ENCODE measurements around the gene SELPLG.
"Not testable (repeated sequence)": the region's sequence is repeated elsewhere in the genome, so short reads cannot be mapped to it uniquely, and the experiment has no call there.

The SELPLG gene

DNA sequence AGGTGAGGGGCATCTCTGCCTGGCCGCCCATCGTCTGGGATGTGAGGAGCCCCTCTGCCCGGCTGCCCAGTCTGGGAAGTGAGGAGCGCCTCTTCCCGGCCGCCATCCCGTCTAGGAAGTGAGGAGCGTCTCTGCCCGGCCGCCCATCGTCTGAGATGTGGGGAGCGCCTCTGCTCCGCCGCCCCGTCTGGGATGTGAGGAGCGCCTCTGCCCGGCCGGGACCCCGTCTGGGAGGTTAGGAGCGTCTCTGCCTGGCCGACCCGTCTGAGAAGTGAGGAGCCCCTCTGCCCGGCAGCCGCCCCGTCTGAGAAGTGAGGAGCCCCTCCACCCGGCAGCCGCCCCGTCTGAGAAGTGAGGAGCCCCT is 22.1 kb upstream of the SELPLG start:
- not testable (repeated sequence) for DNase-seq (ENCODE audit: low spot score)

DNA sequence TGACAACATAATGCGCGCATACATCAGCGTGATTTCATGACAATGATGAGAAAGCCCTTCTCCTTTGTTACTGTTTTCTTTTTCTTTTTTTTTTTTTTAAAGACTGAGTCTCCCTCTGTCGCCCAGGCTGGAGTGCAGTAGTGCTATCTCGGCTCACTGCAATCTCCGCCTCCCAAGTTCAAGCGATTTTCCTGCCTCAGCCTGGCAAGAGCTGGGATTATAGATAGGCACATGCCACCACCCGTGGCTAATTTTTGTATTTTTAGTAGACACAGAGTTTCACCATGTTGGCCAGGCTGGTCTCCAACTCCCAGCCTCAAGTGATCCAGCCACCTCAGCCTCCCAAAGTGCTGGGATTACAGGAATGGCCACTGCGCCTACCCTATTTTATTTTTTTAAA is 20.9 kb upstream of the SELPLG start:
- not testable (repeated sequence) for DNase-seq (ENCODE audit: low spot score)

DNA sequence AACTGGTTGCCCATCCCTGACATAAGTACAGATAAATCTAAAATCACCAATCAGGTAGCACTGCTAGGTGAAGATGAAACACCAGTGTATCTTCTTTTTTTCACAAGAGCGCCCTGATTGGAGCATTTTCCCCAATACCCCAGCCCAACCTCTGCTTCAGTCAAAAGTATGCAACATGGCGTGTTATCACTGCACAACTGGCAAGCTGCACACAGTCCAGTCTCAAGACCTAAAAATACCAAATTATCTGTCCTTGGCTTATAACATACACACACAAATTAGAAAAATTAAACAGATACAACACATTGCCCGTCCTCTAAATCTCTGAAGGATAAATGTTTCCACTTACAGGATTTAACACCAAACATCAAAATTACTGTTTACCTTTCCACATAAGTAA is 20.2 kb upstream of the SELPLG start:
- no peak for DNase-seq (ENCODE audit: low spot score)

DNA sequence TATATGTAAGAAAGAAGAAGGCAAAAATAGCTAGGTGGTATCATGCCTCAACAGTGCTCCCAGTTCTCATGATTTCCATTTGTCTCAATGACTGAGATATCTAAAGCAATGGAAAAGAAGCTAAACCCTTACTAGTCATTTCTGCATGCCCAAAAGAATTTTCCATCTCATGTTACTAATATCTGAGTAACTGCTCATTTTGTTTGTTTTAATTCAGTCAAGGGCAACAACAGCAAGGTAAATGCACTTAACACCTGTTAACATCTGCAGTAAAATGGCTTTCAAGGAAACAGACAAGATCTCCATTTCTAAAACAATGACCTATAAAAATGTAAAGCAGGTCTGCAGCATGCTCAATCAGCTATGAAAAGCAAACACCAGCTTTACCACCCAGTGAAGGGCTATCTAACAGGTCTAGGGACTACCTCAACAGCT is 19.4 kb upstream of the SELPLG start:
- DNase-seq (ENCODE audit: low spot score) = no peak

DNA sequence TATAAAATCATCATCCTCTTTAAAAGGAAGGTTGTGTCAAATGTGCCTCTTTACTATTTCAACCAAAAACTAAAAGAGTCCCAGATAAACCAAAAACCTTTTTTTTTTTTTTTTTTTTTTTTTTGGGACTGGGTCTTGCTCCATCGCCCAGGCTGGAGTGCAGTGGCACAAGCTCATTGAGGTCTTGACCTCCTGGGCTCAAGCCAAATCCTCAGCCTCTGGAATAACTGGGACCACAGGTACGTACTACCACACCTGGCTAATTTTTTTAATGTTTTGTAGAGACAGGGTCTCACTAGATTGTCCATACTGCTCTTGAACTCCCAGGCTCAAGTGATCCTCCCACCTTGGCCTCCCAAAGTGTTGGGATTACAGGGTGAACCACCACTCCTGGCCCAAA is 16.4 kb upstream of the SELPLG start:
- no peak for DNase-seq (ENCODE audit: low spot score)

DNA sequence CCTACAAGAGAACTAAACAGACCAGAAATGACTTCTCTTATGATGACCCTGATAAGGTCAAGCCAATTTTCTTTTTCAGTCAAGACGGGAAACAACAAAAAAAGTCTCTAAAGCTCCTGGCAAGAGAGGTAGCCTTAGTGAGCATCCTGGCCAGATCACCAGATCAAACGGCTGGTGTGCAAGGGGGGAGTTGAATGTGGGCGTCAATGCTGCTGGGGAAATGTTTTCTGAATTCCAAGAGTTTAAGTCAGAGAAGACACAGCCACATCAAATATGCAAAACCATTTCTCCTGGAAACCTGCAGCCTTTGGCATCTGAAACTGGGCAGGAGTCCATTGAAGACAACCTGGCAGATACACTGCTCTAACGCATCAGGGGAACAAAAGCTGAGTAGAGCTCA is 16.0 kb upstream of the SELPLG start:
- DNase-seq (ENCODE audit: low spot score) = no peak

DNA sequence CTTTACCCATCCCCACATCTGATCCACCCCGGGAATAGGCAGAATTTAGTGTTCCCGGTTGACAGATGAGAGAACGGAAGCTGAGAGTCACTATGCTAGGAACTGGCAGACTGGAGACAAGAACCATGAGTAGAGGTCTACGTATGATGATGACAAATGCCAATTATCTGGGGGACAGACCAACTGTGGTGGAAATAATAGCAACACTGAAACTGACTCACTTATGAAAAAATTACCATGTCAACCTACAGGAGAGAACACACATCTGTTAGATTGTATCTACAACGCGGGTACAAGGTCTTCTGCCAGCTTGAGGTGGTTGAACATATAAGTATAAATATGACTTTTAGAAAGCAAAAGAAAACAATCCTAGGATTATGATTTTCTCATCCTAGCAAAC is 15.4 kb upstream of the SELPLG start:
- DNase-seq (ENCODE audit: low spot score) = no peak

DNA sequence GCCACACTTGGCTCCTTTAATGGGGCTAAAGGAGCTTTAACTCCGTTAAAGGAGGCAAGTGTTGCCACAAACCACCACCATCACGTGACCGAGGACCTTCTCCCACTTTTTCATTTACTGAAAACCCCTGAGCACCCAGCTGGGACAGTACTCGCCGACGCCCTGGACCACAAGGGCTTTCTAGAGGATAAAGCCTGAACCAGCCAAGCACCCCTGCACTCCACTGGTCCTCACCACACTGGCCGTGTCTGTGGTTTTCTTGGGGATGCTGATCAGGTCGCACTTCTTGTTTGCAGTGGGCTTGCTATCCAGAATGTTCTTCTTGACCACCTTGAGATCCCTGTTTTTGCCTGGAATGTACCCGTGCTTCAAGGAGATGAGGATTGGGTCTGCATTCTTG is 14.7 kb upstream of the SELPLG start:
- DNase-seq (ENCODE audit: low spot score) = no peak

DNA sequence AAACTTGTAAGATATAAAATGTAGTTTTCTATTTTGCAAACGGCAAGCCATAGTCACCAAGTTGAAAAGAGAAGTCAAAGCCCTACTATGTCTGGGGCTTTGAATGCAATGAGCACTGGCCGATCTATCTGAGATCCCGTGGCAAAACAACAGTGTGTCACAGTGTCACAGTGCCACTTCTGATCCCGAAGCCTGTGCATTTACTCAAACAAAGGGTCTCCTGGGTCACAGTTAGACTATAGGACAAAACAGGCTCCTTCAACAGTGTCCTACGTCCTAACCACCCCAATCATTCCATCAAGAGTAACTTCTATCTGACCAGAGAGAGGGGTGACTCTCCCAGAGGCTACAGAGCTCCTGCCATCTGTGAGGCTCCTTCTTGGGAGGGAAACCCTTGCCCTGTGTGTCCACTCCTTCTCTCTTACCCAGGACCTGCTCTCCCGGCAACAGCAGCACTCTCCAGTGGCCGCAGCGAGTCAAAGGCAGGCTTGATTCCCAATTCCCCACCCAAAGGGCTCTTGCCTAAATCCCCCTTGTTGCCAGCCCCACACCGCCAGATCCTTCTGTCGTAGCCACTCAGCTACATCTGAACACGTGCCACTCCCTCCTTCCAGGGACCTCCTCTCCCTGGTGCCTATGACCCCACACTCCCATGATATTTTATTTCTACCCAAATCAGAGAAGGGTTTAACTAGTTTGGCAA is 14.0 kb upstream of the SELPLG start:
- DNase-seq (ENCODE audit: low spot score) = no peak

DNA sequence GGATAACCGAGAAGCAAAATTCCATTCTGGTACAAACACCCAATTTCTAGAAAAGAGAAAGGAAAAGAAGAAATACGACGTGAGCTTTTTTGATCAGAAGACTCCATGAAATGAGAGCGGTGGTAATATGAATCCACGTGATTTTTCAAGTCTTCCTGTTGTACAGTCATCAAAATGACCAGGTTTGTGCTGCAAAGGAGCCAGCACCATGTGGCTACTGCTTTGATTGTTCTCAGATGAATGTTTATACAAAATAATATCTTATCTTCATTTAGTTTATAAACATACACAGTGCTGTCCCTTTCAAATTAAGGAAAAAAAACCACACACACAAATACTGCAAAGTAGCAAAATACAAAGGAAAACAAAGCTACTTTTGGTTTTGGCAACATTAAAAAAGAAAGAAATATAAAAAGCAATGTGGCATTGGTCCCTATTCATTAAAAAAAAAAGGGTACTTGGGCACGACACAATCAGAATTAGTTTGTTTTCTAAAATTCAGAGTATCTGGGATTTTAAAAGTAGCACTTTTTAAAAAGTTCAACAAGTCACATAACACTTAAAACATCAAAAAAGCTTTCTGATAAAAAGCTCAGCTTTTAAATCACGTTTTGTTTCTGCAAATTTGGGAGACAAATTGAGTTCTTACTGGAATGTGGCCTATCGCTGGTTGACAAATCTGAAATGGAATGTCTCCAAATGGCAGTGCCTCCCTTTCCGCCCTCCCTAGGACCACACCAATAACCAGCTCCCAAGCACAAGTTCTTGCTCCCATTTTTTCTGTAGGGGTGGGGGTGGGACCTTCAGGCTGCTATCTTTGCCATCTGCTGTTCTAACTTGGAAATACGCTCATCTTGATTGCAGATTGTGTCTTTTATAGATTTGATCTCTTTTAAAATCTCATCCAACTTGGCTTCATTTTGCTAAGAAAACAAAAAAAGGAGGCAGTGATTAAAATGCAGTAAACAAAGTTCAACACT is 13.2 kb upstream of the SELPLG start:
- DNase-seq (ENCODE audit: low spot score) = no peak

DNA sequence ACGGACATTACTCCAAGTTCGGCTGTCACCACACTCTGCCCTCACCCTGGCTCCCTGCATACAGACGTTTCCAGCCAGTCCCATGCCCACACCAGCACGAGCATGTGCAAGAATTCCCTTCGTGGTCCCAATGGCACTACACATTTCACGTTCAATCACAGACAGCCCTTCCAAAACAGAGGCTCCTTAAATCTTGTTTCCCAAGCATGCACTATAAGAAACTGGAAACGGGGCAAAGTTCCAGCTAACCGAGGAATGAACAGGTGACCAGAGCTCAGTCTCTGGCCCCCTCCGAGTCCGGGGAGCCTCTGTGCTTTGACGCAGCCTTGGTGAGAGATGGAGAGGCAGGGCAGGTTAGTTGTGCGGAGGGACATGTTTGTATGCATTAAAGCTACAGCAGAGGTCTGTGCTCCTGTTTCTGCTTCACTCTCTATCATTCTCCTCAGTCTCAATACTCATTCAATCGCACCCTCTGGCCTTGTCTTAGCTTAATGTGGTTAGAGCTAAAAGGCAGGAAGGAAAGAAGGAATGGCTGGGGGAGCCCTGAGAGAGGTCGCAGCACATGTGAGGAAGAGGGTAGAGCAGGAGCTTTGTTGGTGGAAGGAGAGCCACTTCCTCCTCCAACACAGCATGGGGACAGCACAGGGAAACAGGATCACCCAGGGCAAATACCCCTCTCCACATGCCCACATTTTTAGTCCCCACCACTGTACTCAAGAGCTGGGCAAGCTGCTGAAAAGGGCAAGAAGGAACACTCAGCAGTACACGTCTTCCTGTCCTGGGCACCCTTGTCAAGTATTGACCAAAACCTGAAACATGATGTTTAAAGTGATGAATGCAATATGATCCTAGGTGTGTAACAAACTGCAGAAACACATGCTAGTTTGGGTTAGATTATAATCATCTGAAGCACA is 12.2 kb upstream of the SELPLG start:
- DNase-seq (ENCODE audit: low spot score) = no peak

DNA sequence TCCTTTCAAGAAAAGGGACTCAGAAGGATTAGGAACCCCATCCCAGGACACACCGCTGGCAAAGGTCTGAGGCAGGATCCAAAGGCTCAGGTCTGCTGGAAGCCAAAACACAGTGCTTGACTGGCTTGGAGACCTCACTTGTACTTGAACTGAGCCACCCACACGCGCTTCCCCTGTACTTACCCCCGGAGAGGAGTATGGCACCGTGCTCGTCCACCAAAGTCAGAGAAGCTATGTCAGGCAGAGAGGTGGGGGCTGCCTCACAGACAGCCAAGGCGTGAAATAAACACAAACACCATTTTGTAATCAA is 11.1 kb upstream of the SELPLG start:
- no peak for DNase-seq (ENCODE audit: low spot score)

DNA sequence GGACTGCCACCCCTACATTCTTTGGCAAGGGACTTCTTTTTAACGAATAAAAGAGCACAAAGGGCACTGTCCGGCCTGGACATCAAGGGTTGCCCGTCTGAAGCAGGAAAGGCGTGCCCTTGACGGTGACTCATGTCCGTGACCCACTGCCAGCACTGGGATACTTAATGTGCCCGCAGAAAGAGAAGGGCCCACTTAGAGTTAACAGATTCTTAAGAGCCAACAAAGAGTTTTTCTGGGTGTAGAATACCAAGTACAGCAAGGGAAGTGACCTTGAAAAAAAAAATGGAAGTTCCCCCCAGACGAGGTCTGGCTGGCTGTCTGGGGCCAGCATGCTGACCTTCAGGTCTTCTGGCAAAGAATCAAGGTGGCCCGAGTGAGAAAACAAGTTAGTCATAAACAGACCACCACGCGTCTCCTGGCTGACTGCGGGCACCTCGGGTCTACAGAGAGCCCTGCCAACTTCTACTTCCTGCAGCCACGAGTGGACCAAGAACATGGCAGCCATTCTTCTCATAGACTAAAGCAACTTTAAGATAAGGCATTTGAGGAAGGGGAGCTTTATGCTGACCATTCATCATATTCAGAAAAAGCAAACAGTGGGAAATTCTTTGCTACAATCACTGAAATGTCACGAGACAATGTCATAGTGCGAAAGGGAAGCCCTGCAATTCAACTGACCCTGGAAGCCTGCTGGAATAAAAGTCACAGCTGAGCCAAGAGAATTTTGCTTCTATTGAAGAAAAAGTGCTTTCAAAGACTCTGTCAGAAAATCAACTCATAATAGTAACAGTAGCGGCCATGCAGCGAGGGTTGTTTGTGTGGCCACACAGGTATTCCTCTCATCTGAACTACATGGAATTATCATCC is 10.5 kb upstream of the SELPLG start:
- peak; percentile 92 for DNase-seq (ENCODE audit: low spot score)

DNA sequence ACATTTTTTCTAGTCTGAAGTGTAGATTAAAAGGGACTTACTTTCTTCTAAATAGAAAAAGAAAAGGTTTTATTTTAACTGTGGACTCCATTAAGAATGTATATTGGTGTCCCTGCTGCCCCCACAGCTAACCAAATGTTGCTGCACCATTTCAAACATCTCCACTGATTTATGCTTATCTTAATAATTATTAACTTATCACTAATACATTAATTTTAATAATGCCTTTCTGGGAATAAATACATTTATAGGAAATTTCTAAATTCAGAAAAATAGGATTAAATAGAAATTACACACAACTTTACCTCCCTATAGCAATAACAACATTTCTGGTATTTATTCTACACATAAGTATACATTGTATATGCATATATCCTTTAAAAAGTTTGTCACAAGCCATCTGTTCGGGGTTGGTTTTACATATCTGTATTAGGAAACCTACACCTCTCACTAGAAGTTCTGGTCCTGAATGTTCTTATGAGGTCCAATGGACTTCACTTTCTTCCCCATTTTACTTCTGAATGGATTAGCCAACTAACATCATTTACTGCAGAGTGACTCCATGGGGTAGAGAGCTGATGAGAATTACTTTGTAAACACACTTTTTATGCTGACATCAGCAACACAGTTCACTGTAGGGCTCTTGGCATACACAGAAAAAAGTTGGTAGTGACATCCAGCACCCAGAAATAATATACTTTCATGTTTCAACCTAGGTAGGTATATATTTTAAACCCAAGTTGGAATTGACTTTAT is 9.4 kb upstream of the SELPLG start:
- no peak for DNase-seq (ENCODE audit: low spot score)

DNA sequence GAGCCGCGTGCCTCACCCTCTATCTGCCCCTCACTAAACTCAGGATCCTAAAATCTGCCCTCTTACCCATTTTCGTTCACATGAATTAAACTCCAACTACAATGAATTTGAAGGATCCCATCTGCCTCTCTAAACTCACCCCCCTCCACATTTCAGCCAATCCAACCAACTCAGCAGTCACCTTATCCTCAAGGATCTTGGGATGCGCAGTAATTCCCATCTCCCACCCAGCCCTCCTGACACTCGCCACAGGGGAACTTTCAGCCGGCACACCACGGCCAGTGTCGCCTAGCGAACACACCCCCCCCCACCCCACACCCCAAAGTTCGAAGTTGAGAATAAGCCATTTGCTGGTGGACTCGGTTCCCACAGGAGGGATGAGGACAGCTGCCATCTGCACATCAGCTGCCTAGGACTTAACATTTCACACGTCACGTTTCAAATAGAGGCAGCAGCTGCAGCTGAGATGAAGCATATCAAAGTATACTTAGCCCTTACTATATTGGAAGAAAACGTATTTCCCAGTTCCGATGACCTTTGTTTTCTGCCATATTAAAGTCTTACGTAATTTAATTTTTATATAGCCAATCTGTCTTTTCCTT is 8.7 kb upstream of the SELPLG start:
- no peak for DNase-seq (ENCODE audit: low spot score)

DNA sequence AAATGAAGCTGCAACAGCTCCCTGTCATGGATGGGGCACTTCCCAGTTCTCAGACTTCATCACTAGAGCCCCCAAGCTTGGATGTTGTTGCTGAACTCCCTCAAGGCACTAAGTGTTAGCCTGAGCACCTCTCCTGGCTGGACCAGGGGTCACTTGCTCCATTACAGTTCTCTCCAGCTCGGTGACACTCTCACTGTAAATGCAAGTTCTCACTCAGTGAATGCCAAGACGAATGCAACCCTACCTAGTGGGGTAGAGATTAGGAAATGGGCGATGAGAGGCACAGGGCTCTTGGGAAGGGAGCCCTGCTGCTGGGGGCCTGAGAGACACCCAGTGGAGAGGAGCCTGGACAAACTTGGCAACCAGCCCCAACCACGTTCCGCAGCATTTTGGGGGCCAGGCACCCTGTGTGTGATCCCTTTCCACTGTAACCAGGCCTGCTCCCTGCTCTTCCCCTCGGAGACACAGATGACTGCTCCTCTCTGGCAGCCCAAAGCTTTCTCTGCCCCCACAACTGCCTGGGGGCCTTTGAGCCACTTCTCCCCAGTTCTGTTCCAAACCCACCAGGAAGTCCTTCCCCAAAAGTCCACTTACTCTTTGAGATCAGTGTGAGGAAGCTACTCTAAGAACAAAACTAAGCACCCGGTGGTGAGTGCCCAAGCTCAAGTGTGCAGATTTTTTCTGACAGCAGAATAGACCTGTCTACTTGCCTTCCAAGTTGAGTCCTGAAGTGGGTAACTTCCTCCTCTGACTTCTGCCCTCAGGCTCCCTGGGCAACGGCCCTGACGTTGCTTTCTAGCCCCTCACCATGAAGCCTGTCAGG is 8.0 kb upstream of the SELPLG start:
- no peak for DNase-seq (ENCODE audit: low spot score)

DNA sequence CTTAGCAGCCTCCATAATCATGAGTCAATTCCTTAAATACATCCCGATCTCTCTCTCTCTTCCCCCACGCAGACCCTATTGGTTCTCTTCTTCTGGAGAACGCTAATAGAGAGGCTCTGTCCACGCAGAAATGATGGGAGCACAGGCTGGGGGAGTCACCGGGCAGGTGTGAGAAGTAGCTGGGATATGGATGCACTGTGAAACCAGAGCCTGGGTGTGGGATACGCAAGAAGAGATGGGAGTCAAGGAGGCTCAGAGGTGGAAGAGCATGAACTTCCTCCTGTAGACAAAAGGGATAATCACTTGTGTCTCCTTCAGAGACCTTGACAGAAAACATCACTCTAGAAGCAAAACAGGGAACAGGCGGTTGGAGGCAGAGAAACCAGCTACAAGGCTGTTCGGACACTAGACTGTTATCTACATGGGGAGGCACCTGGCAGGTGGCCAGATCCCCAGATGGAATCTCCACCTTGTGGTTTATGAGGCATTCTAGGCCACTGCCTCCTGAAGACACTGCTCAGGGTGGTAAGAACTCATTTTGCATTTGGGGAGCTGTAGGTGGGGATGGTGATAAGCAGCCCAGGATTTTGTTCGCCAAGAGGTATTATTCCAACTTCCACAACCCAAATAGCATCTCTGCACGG is 7.2 kb upstream of the SELPLG start:
- no peak for DNase-seq (ENCODE audit: low spot score)

DNA sequence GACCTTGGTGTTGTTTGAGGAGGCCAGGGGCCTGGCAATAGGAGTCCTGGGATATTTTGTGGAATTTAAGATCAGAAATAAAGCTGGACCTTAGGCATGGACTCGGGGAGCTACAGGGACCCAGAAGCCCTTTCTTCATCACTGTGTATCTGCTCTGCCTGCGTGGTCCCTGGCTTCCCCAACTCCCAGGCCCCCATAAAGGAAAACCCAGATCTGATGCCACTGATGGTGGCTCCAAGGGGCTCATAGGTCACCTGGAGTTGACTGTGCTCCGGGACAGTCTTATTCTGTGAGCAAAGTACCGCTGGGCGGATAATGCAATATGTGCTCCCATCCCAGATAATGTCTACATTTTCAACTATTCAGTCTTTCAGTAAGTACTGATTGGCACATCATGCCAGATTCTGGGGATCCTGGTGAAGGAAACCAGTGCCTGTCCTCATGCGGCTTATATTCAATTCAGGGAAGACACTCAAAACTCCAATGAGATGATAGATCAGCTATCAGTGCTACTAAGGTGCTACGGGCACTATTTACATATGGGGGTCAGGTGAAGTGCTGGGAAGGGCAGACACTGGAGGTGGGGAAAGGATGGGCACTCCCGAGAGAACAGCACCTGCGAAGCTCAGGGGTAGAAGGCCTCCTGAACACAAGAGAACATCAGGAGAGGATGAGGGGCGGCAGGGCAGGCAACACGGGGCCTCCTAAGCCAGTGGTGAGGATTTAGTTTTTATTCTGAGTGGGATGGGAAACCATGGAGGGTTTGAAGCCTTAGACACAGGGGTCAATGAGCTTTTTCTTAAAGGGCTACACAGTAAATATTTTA is 5.5 kb upstream of the SELPLG start:
- no peak for DNase-seq (ENCODE audit: low spot score)

Data from COLO829 (cell line).